SK-N-SH (cell line): ENCODE measurements around the gene IGSF9. TPM values are rescaled to one million over a fixed set of nuclear protein-coding genes. Genes with fewer than 3 reads are reported as not detected.
"Not testable (repeated sequence)": the region's sequence is repeated elsewhere in the genome, so short reads cannot be mapped to it uniquely, and the experiment has no call there.

Experiments used
- CTCF ChIA-PET: fragments of 300-600, 350-600 bp; formaldehyde crosslinking; extraction: SDS; loops from one replicate; lab custom pipeline; 2021; lab: Yijun Ruan, JAX
- POLR2A ChIA-PET: fragments of 350-600 bp; sonication (Branson Sonifier 250); formaldehyde crosslinking; extraction: SDS; loops from one replicate; lab custom pipeline; 2020; ENCODE audit warnings: antibody characterized with exemption, inconsistent platforms; lab: Yijun Ruan, JAX
- DNase-seq: peaks from one replicate; pipeline ENCODE4 v3.0.0; 2012
- H2AFZ ChIP-seq: fragments of 200-600 bp; sonication (generic); 2 replicates; pipeline ENCODE4 v1.8.1; 2016; ENCODE audit warnings: antibody characterized with exemption, mild to moderate bottlenecking, low read depth
- H3F3A ChIP-seq: fragments of 200-600 bp; sonication (generic); replicated peaks from 2 replicates; pipeline ENCODE3; 2016; ENCODE audit warnings: antibody characterized with exemption, mild to moderate bottlenecking; ENCODE audit not compliant: insufficient read depth
- H3K27ac ChIP-seq, 2 experiments: fragments of 200-500 bp in 1 of 2; fragments of 200-600 bp in 1 of 2; sonication (Bioruptor generic) in 1 of 2; sonication (generic), shearing (Covaris generic) in 1 of 2; 2 replicates each; pipeline versions ENCODE4 v1.5.1 to v1.6.1; 2014 to 2016; ENCODE audit warnings: low read depth in 2 of 2, inconsistent platforms in 1 of 2, low read length in 1 of 2, mild to moderate bottlenecking in 1 of 2, mixed read lengths in 1 of 2
- H3K27me3 ChIP-seq: fragments of 200-600 bp; sonication (generic), shearing (Covaris generic); 2 replicates; pipeline ENCODE4 v1.6.1; 2016; ENCODE audit warnings: mixed run types; ENCODE audit not compliant: insufficient read depth
- H3K36me3 ChIP-seq, 2 experiments: fragments of 200-500 bp in 1 of 2; fragments of 200-600 bp in 1 of 2; sonication (Bioruptor generic) in 1 of 2; sonication (generic) in 1 of 2; replicated peaks in 1 of 2; 2 replicates each; pipeline versions ENCODE3 to v1.5.1; 2014 to 2016; ENCODE audit warnings: low read length in 1 of 2, mild to moderate bottlenecking in 1 of 2; ENCODE audit not compliant: insufficient read depth in 2 of 2, control insufficient read depth in 1 of 2
- H3K4me1 ChIP-seq, 2 experiments: fragments of 200-500 bp in 1 of 2; fragments of 200-600 bp in 1 of 2; sonication (Bioruptor generic) in 1 of 2; sonication (generic), shearing (Covaris generic) in 1 of 2; 2 replicates each; pipeline versions ENCODE4 v1.5.1 to v1.6.1; 2014 to 2016; ENCODE audit warnings: low read depth in 1 of 2, low read length in 1 of 2, mixed run types in 1 of 2; ENCODE audit not compliant: insufficient read depth in 2 of 2, control insufficient read depth in 1 of 2
- H3K4me2 ChIP-seq: fragments of 200-600 bp; sonication (generic), shearing (Covaris generic); 2 replicates; pipeline ENCODE4 v1.6.1; 2017; ENCODE audit warnings: mixed run types
- H3K4me3 ChIP-seq, 2 experiments: fragments of 200-500 bp in 1 of 2; fragments of 200-600 bp in 1 of 2; sonication (Bioruptor generic) in 1 of 2; sonication (generic), shearing (Covaris generic) in 1 of 2; 2 replicates each; pipeline versions ENCODE4 v1.5.1 to v1.8.1; 2014 to 2016; ENCODE audit warnings: low read depth in 2 of 2, inconsistent platforms in 1 of 2, low read length in 1 of 2, mild to moderate bottlenecking in 1 of 2, mixed read lengths in 1 of 2, moderate library complexity in 1 of 2
- H3K79me2 ChIP-seq: fragments of 200-600 bp; sonication (generic); 2 replicates; pipeline ENCODE4 v1.8.1; 2017; ENCODE audit warnings: mild to moderate bottlenecking; ENCODE audit not compliant: insufficient read depth
- H3K9ac ChIP-seq: fragments of 200-600 bp; sonication (generic); 2 replicates; pipeline ENCODE4 v1.6.1; 2017; ENCODE audit warnings: mixed run types
- H3K9me2 ChIP-seq: fragments of 200-600 bp; sonication (generic); 2 replicates; pipeline ENCODE4 v1.6.1; 2017; ENCODE audit warnings: mixed run types
- H3K9me3 ChIP-seq: fragments of 200-600 bp; sonication (generic); 2 replicates; pipeline ENCODE4 v1.6.1; 2017; ENCODE audit warnings: mixed run types, mild to moderate bottlenecking, moderate library complexity
- H4K20me1 ChIP-seq: fragments of 200-600 bp; sonication (generic); 2 replicates; pipeline ENCODE4 v1.6.1; 2017; ENCODE audit warnings: mild to moderate bottlenecking, mixed run types; ENCODE audit not compliant: insufficient read depth
- CHD2 ChIP-seq: fragments of 150-350 bp; IDR thresholded peaks from 2 replicates; pipeline ENCODE4 v1.6.1; 2018; ENCODE audit warnings: low read length; ENCODE audit not compliant: partially characterized antibody
- EZH2phosphoT487 ChIP-seq: fragments of 200-600 bp; sonication (generic); IDR thresholded peaks from 2 replicates; pipeline ENCODE4 v1.6.1; 2017; ENCODE audit warnings: low read depth, mixed run types, mild to moderate bottlenecking, antibody characterized with exemption, moderate library complexity, borderline replicate concordance
- FOSL2 ChIP-seq: IDR thresholded peaks from 2 replicates; pipeline ENCODE4 v1.4.0; 2012; ENCODE audit warnings: low read depth, mild to moderate bottlenecking, moderate library complexity, borderline replicate concordance
- FOXJ3 ChIP-seq: sonication (generic); formaldehyde crosslinking; IDR thresholded peaks from 2 replicates; pipeline ENCODE4 v1.5.1; 2020; ENCODE audit warnings: mild to moderate bottlenecking, missing genetic modification reagents
- GATA2 ChIP-seq: sonication (generic); formaldehyde crosslinking; IDR thresholded peaks from 2 replicates; pipeline ENCODE4 v1.5.0; 2020; ENCODE audit warnings: mild to moderate bottlenecking, missing genetic modification reagents
- MEF2A ChIP-seq: IDR thresholded peaks from 2 replicates; pipeline ENCODE4 v1.4.0; 2012; ENCODE audit warnings: low read depth, borderline replicate concordance
- MXI1 ChIP-seq: IDR thresholded peaks from 2 replicates; pipeline ENCODE4 v1.6.1; 2012; ENCODE audit warnings: mild to moderate bottlenecking, low read depth, low read length, improper control_type of control experiment
- NFIC ChIP-seq: IDR thresholded peaks from 2 replicates; pipeline ENCODE4 v1.4.0; 2012; ENCODE audit warnings: borderline replicate concordance
- POLR2AphosphoS5 ChIP-seq: IDR thresholded peaks from 2 replicates; pipeline ENCODE4 v1.6.1; 2012; ENCODE audit warnings: low read depth, low read length
- REST ChIP-seq: IDR thresholded peaks from 2 replicates; pipeline ENCODE4 v1.6.1; 2012; ENCODE audit warnings: mild to moderate bottlenecking, low read depth, low read length, moderate library complexity
- RFX5 ChIP-seq: IDR thresholded peaks from 2 replicates; pipeline ENCODE4 v1.6.1; 2012; ENCODE audit warnings: mild to moderate bottlenecking, improper control_type of control experiment, low read length
- USF2 ChIP-seq: fragments of 150-350 bp; IDR thresholded peaks from 2 replicates; pipeline ENCODE4 v1.6.1; 2017; ENCODE audit warnings: antibody characterized with exemption, low read length, low read depth, borderline replicate concordance
- YY1 ChIP-seq: IDR thresholded peaks from 2 replicates; pipeline ENCODE4 v1.4.0; 2012; ENCODE audit warnings: low read depth, mild to moderate bottlenecking
- ZBTB33 ChIP-seq: IDR thresholded peaks from 2 replicates; pipeline ENCODE4 v1.4.0; 2012; ENCODE audit warnings: low read depth, borderline replicate concordance
- WGBS: methylation state at CpG from one replicate; pipeline ENCODE4 v1.1.6; 2017; ENCODE audit warnings: low lambda C conversion rate; 5-methylcytosine and 5-hydroxymethylcytosine counted together
- polyA plus RNA-seq, 3 experiments: library from polyadenylated mRNA; depleted of rRNA; stranded (reverse); fragments of >200 nt; gene quantifications; 2 replicates each; pipeline ENCODE4 v1.2.3, GENCODE V29; 2012

The IGSF9 gene
- polyA plus RNA-seq, 1 of the 3 experiments (the other 2 are of a cell fraction), result 2.4 TPM

GRCh38 chr1:159906960-159907359 is 38.5 kb downstream of the IGSF9 start (continued):
- TF ChIP-seq ZBTB33, result no peak
- TF ChIP-seq POLR2AphosphoS5, result no peak
- TF ChIP-seq CHD2, result no peak
- TF ChIP-seq NFIC, result no peak
- no peak for TF ChIP-seq REST
- no peak for TF ChIP-seq FOXJ3 (CRISPR knock-in tag)
- TF ChIP-seq FOSL2, result no peak
- TF ChIP-seq RFX5, result no peak
- TF ChIP-seq EZH2phosphoT487, result no peak
- TF ChIP-seq USF2, result no peak
- no peak for TF ChIP-seq YY1
- no peak for TF ChIP-seq MXI1
- TF ChIP-seq GATA2 (CRISPR knock-in tag), result no peak
- TF ChIP-seq MEF2A, result no peak

- POLR2A ChIA-PET, H3K79me2 ChIP-seq, H3K9me2 ChIP-seq, H3K36me3 ChIP-seq, H3K9ac ChIP-seq, H3K4me1 ChIP-seq, H2AFZ ChIP-seq, H3K27me3 ChIP-seq, H3K27ac ChIP-seq, DNase-seq, H3K9me3 ChIP-seq, H3K4me3 ChIP-seq, H4K20me1 ChIP-seq, H3F3A ChIP-seq, H3K4me2 ChIP-seq: not testable (repeated sequence)
- CTCF ChIA-PET, result interaction anchor here (1.3 to 3.3 kb wide), 3 partner anchors 12 to 103 kb away, joined by 3 to 18 read pairs (median 5); no protein-coding TSS in a partner anchor
- whole genome bisulfite sequencing, result 76% methylated on average over 3 of the region's 3 CpGs
Measured at GRCh38 chr1:159904036-159904435, 41.4 kb downstream of the IGSF9 start.
